ENCODE data around the gene TLN1.

TLN1 gene

DNA sequence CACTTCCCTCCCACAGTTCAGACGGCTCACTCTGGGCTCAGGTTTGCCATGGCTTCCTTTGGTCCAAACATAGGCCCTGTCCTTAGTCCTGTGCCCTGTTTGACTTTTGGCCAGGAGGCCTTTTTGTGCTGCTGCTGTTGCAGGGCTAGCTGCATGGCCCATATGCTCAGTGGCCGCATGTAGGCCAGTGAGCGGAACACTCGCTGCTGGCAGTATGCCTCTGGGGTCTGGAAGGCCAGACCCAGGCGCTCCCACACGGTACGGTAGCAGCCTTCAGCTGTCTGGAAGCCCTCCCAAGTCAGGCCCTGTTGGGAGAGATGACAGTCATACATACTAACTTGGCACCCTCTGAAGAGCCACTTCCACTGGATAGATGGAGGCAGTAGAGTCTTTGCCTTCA is 5.1 kb upstream of the TLN1 start:
- H3K27ac ChIP-seq = peak overlapping the region; percentile 63
- no peak for DNase-seq (ENCODE audit: low spot score)
- TF ChIP-seq, protein P1, sequence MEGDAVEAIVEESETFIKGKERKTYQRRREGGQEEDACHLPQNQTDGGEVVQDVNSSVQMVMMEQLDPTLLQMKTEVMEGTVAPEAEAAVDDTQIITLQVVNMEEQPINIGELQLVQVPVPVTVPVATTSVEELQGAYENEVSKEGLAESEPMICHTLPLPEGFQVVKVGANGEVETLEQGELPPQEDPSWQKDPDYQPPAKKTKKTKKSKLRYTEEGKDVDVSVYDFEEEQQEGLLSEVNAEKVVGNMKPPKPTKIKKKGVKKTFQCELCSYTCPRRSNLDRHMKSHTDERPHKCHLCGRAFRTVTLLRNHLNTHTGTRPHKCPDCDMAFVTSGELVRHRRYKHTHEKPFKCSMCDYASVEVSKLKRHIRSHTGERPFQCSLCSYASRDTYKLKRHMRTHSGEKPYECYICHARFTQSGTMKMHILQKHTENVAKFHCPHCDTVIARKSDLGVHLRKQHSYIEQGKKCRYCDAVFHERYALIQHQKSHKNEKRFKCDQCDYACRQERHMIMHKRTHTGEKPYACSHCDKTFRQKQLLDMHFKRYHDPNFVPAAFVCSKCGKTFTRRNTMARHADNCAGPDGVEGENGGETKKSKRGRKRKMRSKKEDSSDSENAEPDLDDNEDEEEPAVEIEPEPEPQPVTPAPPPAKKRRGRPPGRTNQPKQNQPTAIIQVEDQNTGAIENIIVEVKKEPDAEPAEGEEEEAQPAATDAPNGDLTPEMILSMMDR (conservative IDR thresholded peaks at IDR 0.05; ENCODE audit: low read depth) = no peak
- POLR2A ChIA-PET (ENCODE audit: low non-redundant PET) = no interaction called here
- CTCF ChIA-PET = interaction anchor here (1.0 to 1.1 kb wide), 2 partner anchors 11 to 78 kb away, joined by 3 to 9 read pairs; no protein-coding TSS in a partner anchor

DNA sequence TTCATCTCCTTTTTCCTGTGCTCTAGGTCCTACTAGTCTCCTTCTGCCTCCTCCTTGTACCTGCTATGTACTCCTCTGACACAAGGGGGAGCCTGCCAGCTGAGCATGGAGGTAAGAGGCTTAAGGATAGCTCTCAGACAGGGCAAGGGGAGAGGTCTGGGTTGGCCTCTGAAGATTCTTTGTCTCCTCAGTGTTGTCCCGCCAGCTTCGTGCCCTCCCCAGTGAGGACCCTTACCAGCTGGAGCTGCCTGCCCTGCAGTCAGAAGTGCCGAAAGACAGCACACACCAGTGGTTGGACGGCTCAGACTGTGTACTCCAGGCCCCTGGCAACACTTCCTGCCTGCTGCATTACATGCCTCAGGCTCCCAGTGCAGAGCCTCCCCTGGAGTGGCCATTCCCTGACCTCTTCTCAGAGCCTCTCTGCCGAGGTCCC is 4.2 kb upstream of the TLN1 start:
- peak; percentile 72 for DNase-seq (ENCODE audit: low spot score)
- ChIA-PET CTCF (interaction anchor here (0.5 to 1.9 kb wide), 14 partner anchors 9 to 146 kb away, joined by 3 to 10 read pairs (median 4); partner anchors contain the start of gene GBA2), POLR2A (ENCODE audit: low non-redundant PET) (no interaction called here)
- peak overlapping the region; percentile 63 for H3K27ac ChIP-seq
- TF ChIP-seq, protein P1 (conservative IDR thresholded peaks at IDR 0.05; ENCODE audit: low read depth) = peak; percentile 98

DNA sequence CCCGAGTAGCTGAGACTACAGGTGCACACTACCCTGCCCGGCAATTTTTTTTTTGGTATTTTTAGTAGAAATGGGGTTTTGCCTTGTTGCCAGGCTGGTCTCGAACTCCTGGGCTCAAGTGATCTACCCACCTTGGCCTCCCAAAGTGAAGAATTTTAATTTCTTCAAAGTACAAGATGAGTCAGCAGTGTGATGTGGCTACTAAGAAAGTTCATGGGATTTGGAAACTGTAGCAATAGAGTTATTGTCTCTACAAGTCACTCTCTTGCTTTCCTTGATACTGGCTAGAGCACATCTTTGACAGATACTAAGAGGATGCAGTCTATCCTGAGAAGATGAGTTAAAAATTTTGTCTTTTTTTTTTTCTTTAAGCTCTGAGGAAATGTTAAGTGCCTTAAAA is 2.1 kb upstream of the TLN1 start:
- POLR2A ChIA-PET (ENCODE audit: low non-redundant PET) = no interaction called here
- CTCF ChIA-PET = interaction anchor here (0.5 to 1.2 kb wide), 3 partner anchors 10 to 96 kb away, joined by 3 to 4 read pairs (median 3); partner anchors contain the start of gene TMEM8B
- no peak for DNase-seq (ENCODE audit: low spot score)
- TF ChIP-seq, protein P1 (conservative IDR thresholded peaks at IDR 0.05; ENCODE audit: low read depth) = no peak
- H3K27ac ChIP-seq = peak overlapping the region; percentile 48; the same call in 1 of the 2 replicates

DNA sequence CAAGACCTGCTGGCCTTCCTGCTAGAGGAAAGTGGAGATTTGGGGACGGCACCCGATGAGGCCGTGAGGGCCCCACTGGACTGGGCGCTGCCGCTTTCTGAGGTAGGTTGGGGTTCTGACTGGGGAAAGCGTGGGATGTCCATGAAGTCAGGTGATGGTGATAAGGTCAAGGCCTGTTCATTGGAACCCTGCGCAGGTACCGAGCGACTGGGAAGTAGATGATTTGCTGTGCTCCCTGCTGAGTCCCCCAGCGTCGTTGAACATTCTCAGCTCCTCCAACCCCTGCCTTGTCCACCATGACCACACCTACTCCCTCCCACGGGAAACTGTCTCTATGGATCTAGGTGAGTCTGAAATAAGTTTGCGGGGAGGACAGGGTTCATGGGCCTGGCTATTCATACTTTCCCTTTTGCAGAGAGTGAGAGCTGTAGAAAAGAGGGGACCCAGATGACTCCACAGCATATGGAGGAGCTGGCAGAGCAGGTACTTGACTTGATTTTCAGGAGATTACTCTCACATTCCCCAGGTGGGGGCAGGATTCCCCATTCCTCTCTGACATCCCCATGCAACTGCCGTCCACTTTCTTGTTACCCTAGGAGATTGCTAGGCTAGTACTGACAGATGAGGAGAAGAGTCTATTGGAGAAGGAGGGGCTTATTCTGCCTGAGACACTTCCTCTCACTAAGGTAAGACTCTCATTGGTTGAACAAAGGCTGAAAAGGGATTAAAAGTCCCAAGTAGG is 976 bp upstream of the TLN1 start:
- H3K27ac ChIP-seq = peak overlapping the region; percentile 95
- ChIA-PET CTCF (interaction anchor here (1.1 to 1.7 kb wide), 4 partner anchors 11 to 149 kb away, joined by 4 to 7 read pairs (median 6); partner anchors contain the start of gene CCDC107), POLR2A (ENCODE audit: low non-redundant PET) (interaction anchor here (2.4 kb wide), 1 partner anchor 16 kb away, joined by 13 read pairs; the partner anchor contains the start of genes GBA2 and RGP1)
- TF ChIP-seq, protein P1 (conservative IDR thresholded peaks at IDR 0.05; ENCODE audit: low read depth) = peak; percentile 40
- peak; percentile 87 for DNase-seq (ENCODE audit: low spot score)

DNA sequence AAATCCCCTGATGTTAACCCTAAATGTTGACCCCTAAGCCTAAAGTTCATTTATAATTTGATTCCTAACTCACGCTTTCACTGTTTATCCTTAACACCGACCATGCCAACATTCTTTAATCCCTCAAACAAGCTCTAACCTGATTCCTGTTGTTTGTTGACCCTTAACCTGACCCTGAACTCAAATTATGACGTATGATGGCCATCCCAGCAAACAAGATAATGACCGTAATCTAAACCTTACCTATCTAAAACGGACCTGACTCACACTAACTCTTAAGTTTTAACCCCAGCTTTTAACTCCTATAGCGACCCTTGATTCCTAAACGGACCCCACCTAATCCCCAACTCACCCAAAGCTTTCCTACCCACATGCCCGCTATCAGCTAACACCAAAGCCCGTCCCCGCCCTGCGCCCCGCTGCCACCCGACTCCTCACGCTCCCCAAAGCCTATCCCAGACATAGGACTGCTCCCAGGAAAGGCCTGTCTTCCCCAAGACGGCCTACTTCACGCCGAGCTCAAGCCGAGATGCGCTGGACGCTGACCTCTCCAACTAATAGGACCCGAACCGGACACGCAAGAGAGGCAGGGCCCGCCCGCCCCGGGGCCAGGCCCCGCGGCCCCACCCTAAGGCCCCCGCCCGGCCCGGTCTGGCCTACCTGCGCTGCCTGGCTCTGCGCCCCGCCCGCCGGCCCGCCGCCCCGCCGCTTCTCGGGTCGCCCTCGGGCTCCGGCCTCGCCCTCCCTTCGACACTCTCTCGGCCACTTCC is 395 bp downstream of the TLN1 start:
- POLR2A ChIA-PET (ENCODE audit: low non-redundant PET) = interaction anchor here (1.0 to 2.4 kb wide), 2 partner anchors 18 to 85 kb away, joined by 4 to 13 read pairs; partner anchors contain the start of genes GBA2 and RGP1
- H3K27ac ChIP-seq = peak overlapping the region; percentile 95
- TF ChIP-seq, protein P1 (conservative IDR thresholded peaks at IDR 0.05; ENCODE audit: low read depth) = no peak
- peak; percentile 62 for DNase-seq (ENCODE audit: low spot score)
- CTCF ChIA-PET = interaction anchor here (0.6 to 1.7 kb wide), 4 partner anchors 36 to 85 kb away, joined by 3 to 7 read pairs (median 3); partner anchors contain the start of genes ARHGEF39 and CCDC107

DNA sequence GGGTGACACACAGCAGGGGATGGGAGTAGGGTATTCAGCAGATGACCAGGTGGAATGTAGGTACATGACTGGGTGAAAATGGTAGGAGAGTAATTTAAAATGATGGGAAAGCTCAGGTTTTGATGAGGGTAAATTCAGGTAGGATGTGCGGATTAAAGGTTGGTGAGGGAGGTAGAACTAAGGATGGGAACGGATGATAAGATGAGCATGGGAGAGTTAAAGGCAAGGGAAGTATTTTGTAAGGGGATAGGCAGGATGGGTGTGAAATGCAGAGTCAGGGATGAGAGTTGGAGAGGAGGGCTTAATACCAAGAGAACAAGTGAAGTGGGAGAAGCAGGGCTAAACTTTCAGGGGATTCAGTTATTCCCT is 1.5 kb downstream of the TLN1 start:
- ChIA-PET POLR2A (ENCODE audit: low non-redundant PET) (interaction anchor here (0.8 kb wide), 1 partner anchor 69 kb away, joined by 3 read pairs; no protein-coding TSS in a partner anchor), CTCF (interaction anchor here (0.6 kb wide), 1 partner anchor 1622 kb away, joined by 3 read pairs; no protein-coding TSS in a partner anchor)
- TF ChIP-seq, protein P1 (conservative IDR thresholded peaks at IDR 0.05; ENCODE audit: low read depth) = no peak
- no peak for DNase-seq (ENCODE audit: low spot score)
- H3K27ac ChIP-seq = peak overlapping the region; percentile 50

Measured in RWPE1 (cell line).